Esophagus muscularis mucosa (tissue), 3 donors: ENCODE data around the gene C6orf163.

Source experiments
- POLR2A ChIP-seq: fragments of 450-650 bp; IDR thresholded peaks from one replicate; pipeline ENCODE4 v1.6.1; 2017; ENCODE audit warnings: antibody characterized with exemption, moderate library complexity, mild to moderate bottlenecking, low read depth
- TF ChIP-seq, protein P1 (sequence below), 3 experiments: fragments of 200-600 bp in 2 of 3; fragments of 450-650 bp in 1 of 3; sonication (generic) in 2 of 3; IDR thresholded peaks; one replicate each; pipeline ENCODE4 v1.5.1; 2017 to 2019; ENCODE audit warnings: antibody characterized with exemption in 3 of 3, mild to moderate bottlenecking in 2 of 3, moderate library complexity in 1 of 3

DNA sequence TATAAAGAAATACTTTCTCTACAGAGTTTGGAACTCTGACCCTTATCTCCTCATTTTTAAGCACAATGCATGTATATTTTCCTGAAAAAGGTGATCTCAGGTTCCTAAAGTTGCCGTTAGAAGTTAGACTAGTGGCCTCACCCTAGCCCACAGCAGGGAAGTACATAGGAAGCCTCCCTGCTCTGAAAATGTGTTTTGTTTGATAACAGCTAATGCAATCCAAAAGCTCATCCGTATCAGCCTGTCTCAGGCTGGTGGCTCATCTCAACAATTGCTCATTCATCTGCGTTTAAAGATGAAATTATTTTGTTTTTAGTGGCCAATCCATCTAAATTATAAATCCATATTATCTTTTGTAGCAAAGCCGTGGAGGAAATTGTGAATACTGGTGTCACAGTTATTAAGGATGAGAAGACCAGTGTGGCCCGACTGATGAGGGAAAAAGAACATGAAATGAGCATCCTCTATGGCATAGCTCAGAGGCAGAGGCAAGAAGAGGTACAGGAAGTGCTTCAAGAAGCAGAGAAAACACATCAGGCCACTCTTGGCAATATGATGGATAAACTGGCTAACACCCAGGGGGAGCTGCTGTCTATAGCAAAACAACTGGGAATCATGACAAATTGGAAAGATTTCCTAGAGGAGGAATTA lies 20.1 kb downstream of the C6orf163 start:
- TF ChIP-seq, protein P1, sequence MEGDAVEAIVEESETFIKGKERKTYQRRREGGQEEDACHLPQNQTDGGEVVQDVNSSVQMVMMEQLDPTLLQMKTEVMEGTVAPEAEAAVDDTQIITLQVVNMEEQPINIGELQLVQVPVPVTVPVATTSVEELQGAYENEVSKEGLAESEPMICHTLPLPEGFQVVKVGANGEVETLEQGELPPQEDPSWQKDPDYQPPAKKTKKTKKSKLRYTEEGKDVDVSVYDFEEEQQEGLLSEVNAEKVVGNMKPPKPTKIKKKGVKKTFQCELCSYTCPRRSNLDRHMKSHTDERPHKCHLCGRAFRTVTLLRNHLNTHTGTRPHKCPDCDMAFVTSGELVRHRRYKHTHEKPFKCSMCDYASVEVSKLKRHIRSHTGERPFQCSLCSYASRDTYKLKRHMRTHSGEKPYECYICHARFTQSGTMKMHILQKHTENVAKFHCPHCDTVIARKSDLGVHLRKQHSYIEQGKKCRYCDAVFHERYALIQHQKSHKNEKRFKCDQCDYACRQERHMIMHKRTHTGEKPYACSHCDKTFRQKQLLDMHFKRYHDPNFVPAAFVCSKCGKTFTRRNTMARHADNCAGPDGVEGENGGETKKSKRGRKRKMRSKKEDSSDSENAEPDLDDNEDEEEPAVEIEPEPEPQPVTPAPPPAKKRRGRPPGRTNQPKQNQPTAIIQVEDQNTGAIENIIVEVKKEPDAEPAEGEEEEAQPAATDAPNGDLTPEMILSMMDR (IDR thresholded peaks at IDR 0.05), result no peak
- TF ChIP-seq POLR2A, result no peak
